Activated naive CD4-positive, alpha-beta T cell treated with anti-CD3 and anti-CD28 coated beads, Interleukin-2, amount 10 ng/mL, durations not matched to agents 7 days and 5 days (primary cell): ENCODE measurements around the gene LARGE1.

ENCODE experiments used
- CTCF ChIA-PET: fragments of 350-600 bp; sonication (Branson Sonifier 250); formaldehyde crosslinking; loops from one replicate; lab custom pipeline; 2021; ENCODE audit warnings: antibody characterized with exemption; lab: Charles Lee
- DNase-seq: peaks from one replicate; pipeline ENCODE4 v3.0.0-alpha.2; 2020
- H3K27ac Mint-ChIP-seq: one replicate; pipeline ENCODE4 v1.8.0; 2021; ENCODE audit warnings: mild to moderate bottlenecking, moderate library complexity, mixed read lengths
- H3K27me3 Mint-ChIP-seq: one replicate; pipeline ENCODE4 v1.8.0; 2021; ENCODE audit warnings: mild to moderate bottlenecking, mixed read lengths
- H3K36me3 Mint-ChIP-seq: one replicate; pipeline ENCODE4 v1.8.0; 2021; ENCODE audit warnings: mixed read lengths
- H3K4me1 Mint-ChIP-seq: one replicate; pipeline ENCODE4 v1.8.0; 2021; ENCODE audit warnings: mixed read lengths
- H3K4me3 Mint-ChIP-seq: one replicate; pipeline ENCODE4 v1.8.0; 2021; ENCODE audit warnings: mild to moderate bottlenecking, moderate library complexity, mixed read lengths
- H3K9me3 Mint-ChIP-seq: one replicate; pipeline ENCODE4 v1.8.0; 2021; ENCODE audit warnings: mixed read lengths

The LARGE1 gene

GRCh38 chr22:33328789-33329296 lies 591.4 kb downstream of the LARGE1 start:
- CTCF ChIA-PET = no interaction called here
- no peak for DNase-seq
- no peak overlapping the region for H3K27ac Mint-ChIP-seq
- H3K36me3 Mint-ChIP-seq = no peaks in the 10 kb centered on the region
- H3K4me1 Mint-ChIP-seq = no peaks in the 10 kb centered on the region
- H3K27me3 Mint-ChIP-seq = no peaks in the 10 kb centered on the region
- peaks cover 4% of the 10 kb centered on the region for H3K9me3 Mint-ChIP-seq
- H3K4me3 Mint-ChIP-seq = no peak overlapping the region

- peaks cover 6% of the 10 kb centered on the region for H3K9me3 Mint-ChIP-seq
- DNase-seq = no peak
- H3K27ac Mint-ChIP-seq = no peak overlapping the region
- H3K4me1 Mint-ChIP-seq = no peaks in the 10 kb centered on the region
- CTCF ChIA-PET = no interaction called here
- H3K36me3 Mint-ChIP-seq = no peaks in the 10 kb centered on the region
- H3K4me3 Mint-ChIP-seq = no peak overlapping the region
- H3K27me3 Mint-ChIP-seq = no peaks in the 10 kb centered on the region
Measured at GRCh38 chr22:33327348-33327860, 592.9 kb downstream of the LARGE1 start.

- no peak overlapping the region for H3K4me3 Mint-ChIP-seq
- no peaks in the 10 kb centered on the region for H3K36me3 Mint-ChIP-seq
- CTCF ChIA-PET = no interaction called here
- no peaks in the 10 kb centered on the region for H3K27me3 Mint-ChIP-seq
- H3K4me1 Mint-ChIP-seq = no peaks in the 10 kb centered on the region
- peaks cover 2% of the 10 kb centered on the region for H3K9me3 Mint-ChIP-seq
- no peak overlapping the region for H3K27ac Mint-ChIP-seq
- DNase-seq = no peak
Measured at GRCh38 chr22:33326540-33327295, 593.6 kb downstream of the LARGE1 start.

- H3K36me3 Mint-ChIP-seq = no peaks in the 10 kb centered on the region
- CTCF ChIA-PET = no interaction called here
- no peak overlapping the region for H3K27ac Mint-ChIP-seq
- H3K4me1 Mint-ChIP-seq = no peaks in the 10 kb centered on the region
- H3K9me3 Mint-ChIP-seq = peaks cover 1% of the 10 kb centered on the region
- no peaks in the 10 kb centered on the region for H3K27me3 Mint-ChIP-seq
- H3K4me3 Mint-ChIP-seq = no peak overlapping the region
- no peak for DNase-seq
Measured at GRCh38 chr22:33325232-33326004, 594.9 kb downstream of the LARGE1 start.

GRCh38 chr22:33324228-33324627 lies 596.0 kb downstream of the LARGE1 start:
- H3K4me3 Mint-ChIP-seq = no peak overlapping the region
- DNase-seq = no peak
- CTCF ChIA-PET = no interaction called here
- H3K27ac Mint-ChIP-seq = no peak overlapping the region
- peaks cover 4% of the 10 kb centered on the region for H3K9me3 Mint-ChIP-seq
- no peaks in the 10 kb centered on the region for H3K36me3 Mint-ChIP-seq
- H3K4me1 Mint-ChIP-seq = no peaks in the 10 kb centered on the region
- H3K27me3 Mint-ChIP-seq = no peaks in the 10 kb centered on the region

- no peaks in the 10 kb centered on the region for H3K27me3 Mint-ChIP-seq
- H3K27ac Mint-ChIP-seq = no peak overlapping the region
- no peak for DNase-seq
- no peaks in the 10 kb centered on the region for H3K4me1 Mint-ChIP-seq
- CTCF ChIA-PET = no interaction called here
- H3K4me3 Mint-ChIP-seq = no peak overlapping the region
- no peaks in the 10 kb centered on the region for H3K36me3 Mint-ChIP-seq
- H3K9me3 Mint-ChIP-seq = peaks cover 9% of the 10 kb centered on the region
Measured at GRCh38 chr22:33321466-33321865, 598.8 kb downstream of the LARGE1 start.

GRCh38 chr22:33315954-33316353 lies 604.3 kb downstream of the LARGE1 start:
- DNase-seq = no peak
- peaks cover 8% of the 10 kb centered on the region for H3K9me3 Mint-ChIP-seq
- no peaks in the 10 kb centered on the region for H3K4me1 Mint-ChIP-seq
- H3K36me3 Mint-ChIP-seq = no peaks in the 10 kb centered on the region
- no peak overlapping the region for H3K27ac Mint-ChIP-seq
- CTCF ChIA-PET = no interaction called here
- H3K27me3 Mint-ChIP-seq = no peaks in the 10 kb centered on the region
- no peak overlapping the region for H3K4me3 Mint-ChIP-seq

- Mint-ChIP-seq H3K9me3 (peaks cover 5% of the 10 kb centered on the region), H3K4me3 (no peak overlapping the region), H3K36me3 (no peaks in the 10 kb centered on the region), H3K27ac (no peak overlapping the region), H3K27me3 (no peaks in the 10 kb centered on the region), H3K4me1 (no peaks in the 10 kb centered on the region)
- CTCF ChIA-PET = no interaction called here
- no peak for DNase-seq
Measured at GRCh38 chr22:33315117-33315516, 605.2 kb downstream of the LARGE1 start.

GRCh38 chr22:33314316-33314715 lies 606.0 kb downstream of the LARGE1 start:
- H3K9me3 Mint-ChIP-seq = peaks cover 6% of the 10 kb centered on the region
- no peak overlapping the region for H3K27ac Mint-ChIP-seq
- H3K36me3 Mint-ChIP-seq = no peaks in the 10 kb centered on the region
- H3K4me3 Mint-ChIP-seq = no peak overlapping the region
- H3K4me1 Mint-ChIP-seq = no peaks in the 10 kb centered on the region
- CTCF ChIA-PET = no interaction called here
- DNase-seq = no peak
- H3K27me3 Mint-ChIP-seq = no peaks in the 10 kb centered on the region

GRCh38 chr22:33303099-33303498 lies 617.2 kb downstream of the LARGE1 start:
- no peak for DNase-seq
- H3K36me3 Mint-ChIP-seq = no peaks in the 10 kb centered on the region
- no peak overlapping the region for H3K4me3 Mint-ChIP-seq
- no peaks in the 10 kb centered on the region for H3K4me1 Mint-ChIP-seq
- H3K27ac Mint-ChIP-seq = no peak overlapping the region
- H3K9me3 Mint-ChIP-seq = no peaks in the 10 kb centered on the region
- no peaks in the 10 kb centered on the region for H3K27me3 Mint-ChIP-seq
- CTCF ChIA-PET = interaction anchor here (1.4 kb wide), 1 partner anchor 17 kb away, joined by 3 read pairs; no protein-coding TSS in a partner anchor

- CTCF ChIA-PET = interaction anchor here (0.5 to 1.7 kb wide), 6 partner anchors 24 to 808 kb away, joined by 3 to 8 read pairs (median 3); no protein-coding TSS in a partner anchor
Measured at GRCh38 chr22:33302549-33302948, 617.7 kb downstream of the LARGE1 start.

GRCh38 chr22:33302049-33302545 lies 618.2 kb downstream of the LARGE1 start:
- Mint-ChIP-seq H3K9me3 (no peaks in the 10 kb centered on the region), H3K27me3 (no peaks in the 10 kb centered on the region), H3K36me3 (no peaks in the 10 kb centered on the region), H3K4me1 (no peaks in the 10 kb centered on the region), H3K27ac (no peak overlapping the region), H3K4me3 (no peak overlapping the region)
- peak; percentile 67 for DNase-seq
- CTCF ChIA-PET = interaction anchor here (0.5 to 1.7 kb wide), 11 partner anchors 24 to 986 kb away, joined by 3 to 8 read pairs (median 3); no protein-coding TSS in a partner anchor

More at GRCh38 chr22:33302549-33302948, 617.7 kb downstream of the LARGE1 start:
- no peak overlapping the region for H3K27ac Mint-ChIP-seq
- no peaks in the 10 kb centered on the region for H3K4me1 Mint-ChIP-seq
- H3K9me3 Mint-ChIP-seq = no peaks in the 10 kb centered on the region
- H3K36me3 Mint-ChIP-seq = no peaks in the 10 kb centered on the region
- no peaks in the 10 kb centered on the region for H3K27me3 Mint-ChIP-seq
- H3K4me3 Mint-ChIP-seq = no peak overlapping the region
- DNase-seq = no peak

- DNase-seq = no peak
- H3K27me3 Mint-ChIP-seq = no peaks in the 10 kb centered on the region
- no peaks in the 10 kb centered on the region for H3K4me1 Mint-ChIP-seq
- CTCF ChIA-PET = interaction anchor here (0.8 kb wide), 1 partner anchor 8 kb away, joined by 3 read pairs; no protein-coding TSS in a partner anchor
- H3K27ac Mint-ChIP-seq = no peak overlapping the region
- no peaks in the 10 kb centered on the region for H3K36me3 Mint-ChIP-seq
- no peak overlapping the region for H3K4me3 Mint-ChIP-seq
- no peaks in the 10 kb centered on the region for H3K9me3 Mint-ChIP-seq
Measured at GRCh38 chr22:33300165-33300564, 620.1 kb downstream of the LARGE1 start.
